Astrocyte of the cerebellum (primary cell): ENCODE measurements around the gene PHKA2.

ENCODE experiments used
- DNase-seq: peaks from one replicate; pipeline ENCODE4 v3.0.0-alpha.2; 2011; ENCODE audit warnings: low read depth
- H3K4me3 ChIP-seq: 2 replicates; pipeline ENCODE4 v1.5.1; 2011; ENCODE audit warnings: mild to moderate bottlenecking, low read depth, low read length, moderate library complexity
- in situ Hi-C: cut with HindIII; loops from 2 replicates; pipeline ENCODE4 v1.10.0; 2017; ENCODE audit warnings: low sequenced_read_pairs
- TF ChIP-seq, protein P1 (sequence below): IDR thresholded peaks from 2 replicates; pipeline ENCODE4 v1.5.1; 2012; ENCODE audit warnings: low read length, low read depth, moderate library complexity, mild to moderate bottlenecking; ENCODE audit errors: missing control alignments

Gene PHKA2

DNA sequence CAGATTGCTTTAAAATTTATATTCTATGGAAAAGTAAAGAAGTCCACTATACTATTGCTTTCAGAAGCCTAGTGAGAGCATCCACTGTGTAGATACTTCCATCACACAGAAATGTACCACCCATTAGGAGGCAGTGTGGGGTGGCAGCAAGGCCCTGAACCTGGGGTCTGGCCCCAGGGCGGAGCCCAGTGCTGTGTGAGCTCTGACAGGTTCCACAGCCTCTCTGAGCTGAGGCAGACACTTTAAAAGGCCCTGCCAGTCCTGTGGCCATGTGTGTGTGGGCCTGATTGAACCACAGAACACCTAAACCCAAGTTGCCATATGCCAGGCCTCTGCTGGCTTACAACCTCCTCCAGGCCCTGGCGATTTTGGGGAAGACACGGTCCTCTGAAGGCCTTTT, 49.2 kb downstream of the PHKA2 start:
- H3K4me3 ChIP-seq: no peak overlapping the region
- TF ChIP-seq, protein P1, sequence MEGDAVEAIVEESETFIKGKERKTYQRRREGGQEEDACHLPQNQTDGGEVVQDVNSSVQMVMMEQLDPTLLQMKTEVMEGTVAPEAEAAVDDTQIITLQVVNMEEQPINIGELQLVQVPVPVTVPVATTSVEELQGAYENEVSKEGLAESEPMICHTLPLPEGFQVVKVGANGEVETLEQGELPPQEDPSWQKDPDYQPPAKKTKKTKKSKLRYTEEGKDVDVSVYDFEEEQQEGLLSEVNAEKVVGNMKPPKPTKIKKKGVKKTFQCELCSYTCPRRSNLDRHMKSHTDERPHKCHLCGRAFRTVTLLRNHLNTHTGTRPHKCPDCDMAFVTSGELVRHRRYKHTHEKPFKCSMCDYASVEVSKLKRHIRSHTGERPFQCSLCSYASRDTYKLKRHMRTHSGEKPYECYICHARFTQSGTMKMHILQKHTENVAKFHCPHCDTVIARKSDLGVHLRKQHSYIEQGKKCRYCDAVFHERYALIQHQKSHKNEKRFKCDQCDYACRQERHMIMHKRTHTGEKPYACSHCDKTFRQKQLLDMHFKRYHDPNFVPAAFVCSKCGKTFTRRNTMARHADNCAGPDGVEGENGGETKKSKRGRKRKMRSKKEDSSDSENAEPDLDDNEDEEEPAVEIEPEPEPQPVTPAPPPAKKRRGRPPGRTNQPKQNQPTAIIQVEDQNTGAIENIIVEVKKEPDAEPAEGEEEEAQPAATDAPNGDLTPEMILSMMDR: no peak
- in situ Hi-C loops: no loop called here
- no peak for DNase-seq

GRCh38 chrX:18933617-18934016, 50.3 kb downstream of the PHKA2 start:
- DNase-seq: no peak
- TF ChIP-seq, protein P1: no peak
- in situ Hi-C loops: no loop called here
- H3K4me3 ChIP-seq: no peak overlapping the region

DNA sequence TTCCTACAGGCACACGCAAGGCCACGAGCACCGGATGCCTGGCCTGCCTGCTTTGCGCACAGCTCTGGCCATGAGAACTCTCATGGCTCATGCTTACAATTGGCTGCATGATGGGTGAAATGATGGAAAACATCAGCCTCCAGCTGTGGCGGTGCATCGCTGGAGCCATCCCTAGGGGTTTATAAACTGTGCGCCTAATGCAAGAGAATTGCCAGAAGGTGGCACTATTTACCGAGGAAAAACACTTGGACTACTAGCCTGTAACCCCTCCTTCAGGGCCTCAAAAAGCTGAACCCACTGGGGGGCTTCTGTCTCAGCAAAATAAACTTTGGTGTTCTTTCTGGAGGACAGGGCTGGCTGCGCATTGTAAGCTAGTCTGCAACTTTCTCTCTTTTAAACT, 51.9 kb downstream of the PHKA2 start:
- TF ChIP-seq, protein P1: peak; percentile 43
- no peak for DNase-seq
- no peak overlapping the region for H3K4me3 ChIP-seq
- in situ Hi-C loops: no loop called here

DNA sequence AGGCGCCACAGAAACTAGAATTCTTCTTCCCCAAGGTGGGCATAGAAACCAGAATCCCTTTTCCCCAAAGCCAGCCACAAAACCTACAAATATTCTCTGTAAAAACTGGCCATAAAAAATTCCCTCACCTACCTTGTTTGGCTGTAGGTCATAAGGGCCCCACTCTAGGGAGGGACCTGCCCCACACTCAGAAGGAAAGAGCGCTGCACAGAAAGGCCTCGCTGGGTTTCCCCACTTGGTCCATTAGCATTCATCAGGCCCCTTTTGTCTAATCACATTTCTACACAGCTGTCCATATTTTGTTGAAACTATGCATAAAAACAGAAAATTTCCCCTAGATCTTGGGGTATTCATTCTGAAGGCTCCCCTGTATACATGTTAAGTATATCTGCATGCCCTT, 54.1 kb downstream of the PHKA2 start:
- no peak overlapping the region for H3K4me3 ChIP-seq
- in situ Hi-C loops: no loop called here
- no peak for DNase-seq
- TF ChIP-seq, protein P1: no peak

DNA sequence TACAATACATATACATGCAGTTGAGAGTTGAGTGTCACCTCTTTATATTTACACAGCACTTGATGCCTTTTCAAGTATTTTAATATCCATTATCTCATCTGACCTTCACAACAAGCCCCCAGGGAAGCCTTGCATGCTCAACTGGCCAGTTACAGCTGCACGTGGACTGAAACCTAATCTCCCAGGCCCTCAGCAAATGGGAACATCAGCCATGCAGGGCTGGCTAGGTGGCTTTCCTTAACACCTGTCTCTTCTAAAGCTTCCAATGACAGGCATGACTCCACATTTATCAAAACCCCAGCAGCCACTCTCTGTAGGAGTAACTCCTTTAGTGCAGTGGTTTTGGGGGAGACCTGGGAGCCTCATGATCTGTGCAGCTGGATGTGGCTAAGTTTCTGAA, 56.4 kb downstream of the PHKA2 start:
- no peak for DNase-seq
- TF ChIP-seq, protein P1: no peak
- in situ Hi-C loops: no loop called here
- no peak overlapping the region for H3K4me3 ChIP-seq

DNA sequence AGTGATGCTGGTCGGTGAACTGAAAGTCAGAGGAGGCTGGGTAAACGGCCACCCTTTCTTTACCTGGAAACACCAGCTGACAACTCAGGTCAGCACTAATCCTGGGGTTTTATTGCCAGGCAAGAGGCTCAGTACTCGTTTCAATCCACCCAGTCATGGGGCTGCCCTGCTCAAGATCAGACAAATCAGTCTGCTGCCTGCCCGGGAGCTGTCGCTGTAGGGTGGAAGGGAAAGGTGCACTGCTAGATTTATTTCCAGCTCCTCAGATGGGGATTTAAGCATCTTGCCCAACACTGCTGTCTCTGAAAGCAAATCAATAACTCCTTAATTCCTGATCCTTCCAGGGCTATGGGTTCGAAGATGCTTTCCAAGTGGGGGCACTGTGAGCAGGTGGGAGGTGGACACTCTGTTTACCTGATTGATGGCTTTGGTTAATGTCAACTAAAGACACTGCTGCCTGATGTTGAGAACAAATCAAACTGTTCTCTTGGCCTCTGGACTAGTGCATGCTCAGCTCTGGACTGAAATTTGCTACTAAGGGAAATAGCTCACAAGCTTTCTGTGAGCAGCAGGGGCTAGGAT, 59.3 kb downstream of the PHKA2 start:
- in situ Hi-C loops: no loop called here
- no peak for DNase-seq
- TF ChIP-seq, protein P1: no peak
- H3K4me3 ChIP-seq: no peak overlapping the region

DNA sequence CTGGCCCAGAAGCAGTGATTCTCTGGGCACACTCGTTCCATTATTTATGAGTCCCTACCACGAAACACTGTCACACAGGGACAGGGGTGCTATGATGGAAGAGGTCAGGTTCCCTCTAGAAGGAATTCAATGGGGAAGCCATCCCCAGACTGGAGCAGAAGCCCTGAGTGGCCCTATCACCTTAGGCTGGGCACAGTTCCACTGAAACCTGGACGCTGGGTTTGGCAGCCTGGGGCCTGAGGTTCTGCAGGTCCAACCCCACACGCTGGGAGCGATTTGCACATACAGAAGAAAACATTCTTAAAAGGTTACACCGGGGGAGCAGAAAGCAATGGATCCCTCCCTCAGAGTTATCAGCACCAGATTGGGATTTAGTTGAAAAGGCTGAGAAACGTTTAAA, 63.3 kb downstream of the PHKA2 start:
- in situ Hi-C loops: no loop called here
- H3K4me3 ChIP-seq: no peak overlapping the region
- TF ChIP-seq, protein P1: no peak
- DNase-seq: no peak
